HepG2 (cell line): Measurements from ENCODE around the gene FBXL7. TPM values are rescaled to one million over a fixed set of nuclear protein-coding genes. Genes with fewer than 3 reads are reported as not detected.

Experiments
- ATAC-seq: fragments of 200-7000 bp; cut with Tn5 transposase; 3 replicates; pipeline ENCODE4 v1.9.1; 2020; ENCODE audit warnings: mild to moderate bottlenecking, moderate library complexity
- BruUV-seq: library from RNA; stranded (reverse); fragments of 400-500 nt; replicated peaks from 2 replicates; lab custom pipeline; 2021; lab: Mats Ljungman, UMichigan
- CTCF ChIA-PET: fragments of 300-600 bp; formaldehyde crosslinking; extraction: SDS; loops from one replicate; lab custom pipeline; 2021; ENCODE audit warnings: low total read pairs, inconsistent platforms, low intra/inter-chr PET ratio; lab: Yijun Ruan, JAX
- POLR2A ChIA-PET: fragments of 350-600 bp; sonication (Branson Sonifier 250); formaldehyde crosslinking; loops from one replicate; lab custom pipeline; 2020; ENCODE audit warnings: antibody characterized with exemption, inconsistent platforms; lab: Yijun Ruan, JAX
- DNase-seq: peaks from one replicate; pipeline ENCODE4 v3.0.0-alpha.2; 2015; ENCODE audit warnings: low spot score
- FAIRE-seq: peaks from 3 replicates; lab custom pipeline; 2011; peaks lifted over from hg19 to GRCh38; lab: Jason Lieb, UNC
- H2AFZ ChIP-seq: one replicate; pipeline ENCODE4 v1.6.1; 2011; ENCODE audit warnings: low read length, inconsistent platforms
- H3K27ac ChIP-seq: fragments of 300-600 bp; 3 replicates; pipeline ENCODE4 v1.8.0; 2011; ENCODE audit warnings: mixed run types, mild to moderate bottlenecking, mixed read lengths, low read length, inconsistent platforms; ENCODE audit not compliant: insufficient read depth; ENCODE audit errors: extremely low read length
- H3K27me3 ChIP-seq, 2 experiments: fragments of 200-600 bp in 1 of 2; 2 replicates in 1 of 2; 3 replicates in 1 of 2; pipeline versions ENCODE4 v1.6.0 to v1.8.0; 2011; ENCODE audit warnings: low read length in 2 of 2, mild to moderate bottlenecking in 2 of 2, moderate library complexity in 2 of 2, inconsistent platforms in 1 of 2; ENCODE audit not compliant: insufficient read depth in 2 of 2, control insufficient read depth in 1 of 2
- H3K36me3 ChIP-seq, 2 experiments: fragments of 200-600 bp in 1 of 2; replicated peaks in 1 of 2; 2 replicates in 1 of 2; 3 replicates in 1 of 2; pipeline versions ENCODE4 v1.5.1 to v1.8.0; 2011; ENCODE audit warnings: low read length in 2 of 2, inconsistent platforms in 1 of 2; ENCODE audit not compliant: insufficient read depth in 2 of 2, control insufficient read depth in 1 of 2
- H3K4me1 ChIP-seq: 2 replicates; pipeline ENCODE4 v1.5.1; 2012; ENCODE audit warnings: low read length, inconsistent platforms; ENCODE audit not compliant: insufficient read depth
- H3K4me2 ChIP-seq: 2 replicates; pipeline ENCODE4 v1.6.0; 2011; ENCODE audit warnings: low read depth, low read length, inconsistent platforms
- H3K4me3 ChIP-seq, 3 experiments: fragments of 200-600 bp in 1 of 3; sonication (generic), shearing (Covaris generic) in 1 of 3; replicated peaks in 1 of 3; 2 replicates each; pipeline ENCODE4 v1.5.1; 2011 to 2016; ENCODE audit warnings: low read length in 3 of 3, inconsistent platforms in 2 of 3, low read depth in 2 of 3, mild to moderate bottlenecking in 2 of 3, control low read depth in 1 of 3, mixed read lengths in 1 of 3; ENCODE audit not compliant: insufficient read depth in 1 of 3
- H3K79me2 ChIP-seq: one replicate; pipeline ENCODE4 v1.6.1; 2011; ENCODE audit warnings: low read length, inconsistent platforms; ENCODE audit not compliant: insufficient read depth
- H3K9ac ChIP-seq: 2 replicates; pipeline ENCODE4 v1.6.0; 2011; ENCODE audit warnings: mild to moderate bottlenecking, low read depth, low read length, inconsistent platforms; ENCODE audit not compliant: insufficient read depth
- H3K9me3 ChIP-seq: 2 replicates; pipeline ENCODE4 v1.5.1; 2012; ENCODE audit warnings: mild to moderate bottlenecking, low read length
- H4K20me1 ChIP-seq: 2 replicates; pipeline ENCODE4 v1.6.0; 2011; ENCODE audit warnings: inconsistent platforms, mild to moderate bottlenecking, low read length, moderate library complexity; ENCODE audit not compliant: insufficient read depth
- ATAD3A ChIP-seq: sonication (generic); formaldehyde crosslinking; IDR thresholded peaks from 2 replicates; pipeline ENCODE4 v1.4.0; 2020; ENCODE audit warnings: missing genetic modification reagents
- ATF1 ChIP-seq: IDR thresholded peaks from 2 replicates; pipeline ENCODE4 v1.6.1; 2016; ENCODE audit warnings: mild to moderate bottlenecking, control low read depth
- ATF2 ChIP-seq: sonication (generic); formaldehyde crosslinking; IDR thresholded peaks from 2 replicates; pipeline ENCODE4 v1.4.0; 2020; ENCODE audit warnings: missing genetic modification reagents
- CHD4 ChIP-seq: fragments of 200-600 bp; sonication (generic); IDR thresholded peaks from 2 replicates; pipeline ENCODE4 v1.7.0; 2017; ENCODE audit warnings: mild to moderate bottlenecking, low read length, borderline replicate concordance
- E2F5 ChIP-seq: sonication (generic); formaldehyde crosslinking; conservative IDR thresholded peaks from 2 replicates; pipeline ENCODE4 v1.4.0; 2020; ENCODE audit warnings: missing genetic modification reagents
- HMG20B ChIP-seq: conservative IDR thresholded peaks from 2 replicates; pipeline ENCODE4 v1.6.1; 2016; ENCODE audit warnings: missing genetic modification reagents, missing compliant biosample characterization
- MIER2 ChIP-seq: IDR thresholded peaks from 2 replicates; pipeline ENCODE4 v1.6.1; 2016; ENCODE audit warnings: missing biosample characterization, missing genetic modification reagents
- MIER3 ChIP-seq: IDR thresholded peaks from 2 replicates; pipeline ENCODE4 v1.6.1; 2016; ENCODE audit warnings: missing compliant biosample characterization, borderline replicate concordance
- PREB ChIP-seq: sonication (generic); formaldehyde crosslinking; IDR thresholded peaks from 2 replicates; pipeline ENCODE4 v1.4.0; 2020; ENCODE audit warnings: missing genetic modification reagents
- RBM39 ChIP-seq: fragments of 200-400 bp; formaldehyde crosslinking; IDR thresholded peaks from one replicate; pipeline ENCODE4 v1.6.1; 2018; ENCODE audit warnings: antibody characterized with exemption, mild to moderate bottlenecking, low read depth, low read length; ENCODE audit not compliant: poor library complexity, severe bottlenecking
- ZHX2 ChIP-seq, 2 experiments: sonication (generic) in 1 of 2; formaldehyde crosslinking in 1 of 2; IDR thresholded peaks; 2 replicates each; pipeline versions ENCODE4 v1.6.1 to v1.9.0; 2014 to 2022; ENCODE audit warnings: antibody characterized with exemption in 1 of 2, borderline replicate concordance in 1 of 2, inconsistent platforms in 1 of 2, low read depth in 1 of 2, missing genetic modification reagents in 1 of 2
- ZNF260 ChIP-seq: sonication (generic); formaldehyde crosslinking; IDR thresholded peaks from 2 replicates; pipeline ENCODE4 v1.4.0; 2020; ENCODE audit warnings: missing genetic modification reagents, low read depth, mild to moderate bottlenecking, borderline replicate concordance
- ZNF432 ChIP-seq: sonication (generic); formaldehyde crosslinking; IDR thresholded peaks from 2 replicates; pipeline ENCODE4 v1.5.0; 2020; ENCODE audit warnings: missing genetic modification reagents, mild to moderate bottlenecking, borderline replicate concordance
- ZNF468 ChIP-seq: sonication (generic); formaldehyde crosslinking; IDR thresholded peaks from 2 replicates; pipeline ENCODE4 v1.8.0; 2022; ENCODE audit warnings: mild to moderate bottlenecking, moderate library complexity, missing genetic modification reagents
- ZNF772 ChIP-seq: sonication (generic); formaldehyde crosslinking; IDR thresholded peaks from 2 replicates; pipeline ENCODE4 v1.5.0; 2020; ENCODE audit warnings: mild to moderate bottlenecking, missing genetic modification reagents
- ZNF878 ChIP-seq: sonication (generic); formaldehyde crosslinking; IDR thresholded peaks from 2 replicates; pipeline ENCODE4 v1.8.1; 2023; ENCODE audit warnings: mild to moderate bottlenecking, missing genetic modification reagents, moderate library complexity
- in situ Hi-C: cut with HindIII; loops from 2 replicates; pipeline ENCODE4 v1.10.0; 2017; ENCODE audit warnings: low pct_unique_long_range_greater_than_20kb; ENCODE audit not compliant: extremely low pct_ligation_motif_present
- intact Hi-C: fragments of 100-400 bp; cut with micrococcal nuclease; formaldehyde crosslinking; loops from one replicate; pipeline ENCODE4 v1.10.0; 2022; ENCODE audit not compliant: unreplicated experiment
- polyA plus RNA-seq, 8 experiments: library from polyadenylated mRNA; depleted of rRNA in 3 of 8; stranded (reverse) in 7 of 8; unstranded in 1 of 8; fragments of >200 nt; fragmentation: Illumina TruSeq in 4 of 8; extraction: Trizol in 4 of 8; gene quantifications; 2 replicates each; pipeline versions ENCODE4 v1.2.1 to v1.2.3, GENCODE V29; 2011 to 2016; ENCODE audit warnings: low read depth in 4 of 8, missing spikeins in 1 of 8, mixed read lengths in 1 of 8; ENCODE audit not compliant: insufficient read depth in 1 of 8
- total RNA-seq, 5 experiments: library from RNA; depleted of rRNA; stranded (reverse); fragments of >200 nt; fragmentation: Illumina TruSeq; extraction: Trizol; gene quantifications; 2 replicates each; pipeline ENCODE4 v1.2.3, GENCODE V29; 2016; ENCODE audit warnings: low read depth in 1 of 5

FBXL7 gene
- total and polyA plus RNA-seq, 2 of the 13 experiments (the other 11 are each of a cell fraction or from before 2014, with no cell fraction given), result 0.07 TPM; not detected in 1

GRCh38 chr5:15474143-15474719 lies 25.7 kb upstream of the FBXL7 start:
- no peak overlapping the region for H2AFZ ChIP-seq
- CTCF ChIA-PET, result no interaction called here
- H3K4me3 ChIP-seq, result no peak overlapping the region
- no peak overlapping the region for H3K27ac ChIP-seq
- no peaks in the 10 kb centered on the region for H3K9me3 ChIP-seq
- H3K27me3 ChIP-seq, result no peaks in the 10 kb centered on the region
- no peaks in the 10 kb centered on the region for H3K79me2 ChIP-seq
- ATAC-seq (no peak), DNase-seq (no peak), FAIRE-seq (no peak)
- no TSS peak for BruUV-seq
- H4K20me1 ChIP-seq, result no peaks in the 10 kb centered on the region
- H3K9ac ChIP-seq, result no peak overlapping the region
- intact Hi-C loops, result no loop called here
- POLR2A ChIA-PET, result no interaction called here
- no peaks in the 10 kb centered on the region for H3K36me3 ChIP-seq
- H3K4me1 ChIP-seq, result no peaks in the 10 kb centered on the region
- in situ Hi-C loops, result no loop called here
- H3K4me2 ChIP-seq, result no peak overlapping the region
- TF ChIP-seq PREB (CRISPR knock-in tag) (no peak), ATF1 (CRISPR knock-in tag) (no peak), RBM39 (no peak), ZNF878 (CRISPR knock-in tag) (no peak), ZNF468 (CRISPR knock-in tag) (no peak), ZNF432 (CRISPR knock-in tag) (no peak), ZNF260 (CRISPR knock-in tag) (no peak), HMG20B (CRISPR knock-in tag) (no peak), ATAD3A (CRISPR knock-in tag) (no peak), ZHX2 (IDR thresholded peaks at IDR 0.05; ENCODE audit: low read depth) (no peak), ZHX2 (CRISPR knock-in tag; IDR thresholded peaks at IDR 0.05; ENCODE audit: borderline replicate concordance) (no peak), E2F5 (CRISPR knock-in tag) (no peak), ATF2 (CRISPR knock-in tag) (no peak), CHD4 (no peak), ZNF772 (CRISPR knock-in tag) (no peak), MIER3 (CRISPR knock-in tag) (no peak), MIER2 (CRISPR knock-in tag) (no peak)
